ENCODE data around the gene CNTNAP4.

The CNTNAP4 gene

DNA sequence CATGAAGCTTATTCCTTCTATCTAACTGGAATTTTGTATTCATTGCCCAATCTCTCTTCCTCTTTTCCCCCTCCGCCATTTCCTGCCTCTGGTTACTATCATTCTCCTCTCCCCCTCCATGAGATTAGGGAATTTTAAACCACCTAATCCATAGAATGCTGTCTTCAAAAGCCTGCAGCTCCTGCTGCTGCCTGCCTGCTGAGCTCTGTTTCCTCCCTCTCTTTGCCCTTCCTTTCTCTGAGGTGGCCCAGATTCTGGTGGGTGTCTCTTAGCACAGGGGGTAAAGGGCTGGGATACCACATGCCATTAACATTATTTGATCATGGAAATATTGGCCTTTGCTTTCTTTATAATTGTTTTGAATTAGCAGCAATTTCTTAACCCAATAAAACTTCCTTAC is 241.6 kb downstream of the CNTNAP4 start:
- no peak for DNase-seq (ENCODE audit: insufficient read length, low spot score)
- no peak for FAIRE-seq
- no peak for TF ChIP-seq CTCF (IDR thresholded peaks at IDR 0.05; ENCODE audit: insufficient read depth, missing control alignments)

DNA sequence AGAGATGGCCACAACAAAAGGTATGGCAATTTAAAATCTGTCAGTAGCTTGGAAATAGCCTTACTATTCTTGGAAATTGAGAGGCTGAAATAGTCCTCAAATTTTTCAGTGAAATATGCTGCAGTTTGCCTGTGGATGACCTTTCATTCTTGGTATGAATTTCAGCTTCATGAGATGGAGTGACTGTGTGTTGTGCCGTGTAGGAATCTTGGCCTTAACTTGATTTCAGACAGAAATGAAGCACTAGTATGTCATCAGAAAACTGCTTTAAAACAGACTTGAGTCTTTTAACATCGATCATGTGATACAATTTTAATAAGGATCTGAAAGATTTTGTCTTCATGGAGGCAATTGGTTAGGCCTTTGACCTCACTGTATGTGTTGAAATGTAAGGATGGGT is 247.2 kb downstream of the CNTNAP4 start:
- no peak for TF ChIP-seq CTCF (IDR thresholded peaks at IDR 0.05; ENCODE audit: insufficient read depth, missing control alignments)
- DNase-seq (ENCODE audit: insufficient read length, low spot score) (no peak), FAIRE-seq (no peak)

DNA sequence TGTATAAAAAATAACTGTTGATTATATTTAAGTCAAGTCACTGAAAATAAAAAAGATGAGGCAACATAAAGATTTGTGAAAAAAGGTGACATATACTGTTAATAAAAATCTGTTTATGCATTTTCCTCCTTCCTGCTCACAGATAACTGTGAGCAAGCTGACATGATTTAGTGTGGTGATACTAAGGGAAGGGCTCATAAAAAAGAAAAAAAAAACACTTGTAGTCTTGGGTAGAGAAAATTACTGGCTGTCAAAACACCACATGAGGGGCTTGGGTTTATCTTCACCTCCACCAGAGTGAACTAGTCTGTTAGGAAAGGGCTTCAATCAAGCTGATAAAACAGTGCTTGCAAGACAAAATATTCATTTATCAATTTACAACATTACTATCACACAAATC is 247.6 kb downstream of the CNTNAP4 start:
- no peak for TF ChIP-seq CTCF (IDR thresholded peaks at IDR 0.05; ENCODE audit: insufficient read depth, missing control alignments)
- FAIRE-seq (no peak), DNase-seq (ENCODE audit: insufficient read length, low spot score) (no peak)

DNA sequence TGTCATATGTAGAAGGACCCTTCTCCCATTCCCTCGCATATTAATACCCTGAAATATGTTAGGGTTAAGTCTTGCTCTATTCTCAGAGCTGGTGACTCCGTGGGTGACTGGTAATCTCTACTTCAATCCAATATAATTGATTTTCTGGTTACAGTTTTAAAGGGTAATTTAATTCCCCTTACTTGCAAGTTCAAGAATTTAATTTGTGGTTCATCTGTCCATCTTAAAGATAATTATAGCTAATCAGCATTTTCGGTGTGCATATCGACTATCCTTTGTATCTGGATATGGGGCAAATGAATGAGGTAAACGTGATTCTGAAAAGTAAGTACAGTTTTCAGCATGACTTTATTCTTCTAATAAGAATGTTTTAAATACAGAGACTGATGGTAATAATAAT is 250.0 kb downstream of the CNTNAP4 start:
- no peak for FAIRE-seq
- TF ChIP-seq CTCF (IDR thresholded peaks at IDR 0.05; ENCODE audit: insufficient read depth, missing control alignments): no peak
- no peak for DNase-seq (ENCODE audit: insufficient read length, low spot score)

GRCh38 chr16:76529120-76529519 is 251.9 kb downstream of the CNTNAP4 start:
- TF ChIP-seq CTCF (IDR thresholded peaks at IDR 0.05; ENCODE audit: insufficient read depth, missing control alignments): no peak
- FAIRE-seq (no peak), DNase-seq (ENCODE audit: insufficient read length, low spot score) (no peak)

- DNase-seq (ENCODE audit: insufficient read length, low spot score) (no peak), FAIRE-seq (no peak)
- TF ChIP-seq CTCF (IDR thresholded peaks at IDR 0.05; ENCODE audit: insufficient read depth, missing control alignments): no peak
Observed at GRCh38 chr16:76531236-76531635, 254.0 kb downstream of the CNTNAP4 start.

DNA sequence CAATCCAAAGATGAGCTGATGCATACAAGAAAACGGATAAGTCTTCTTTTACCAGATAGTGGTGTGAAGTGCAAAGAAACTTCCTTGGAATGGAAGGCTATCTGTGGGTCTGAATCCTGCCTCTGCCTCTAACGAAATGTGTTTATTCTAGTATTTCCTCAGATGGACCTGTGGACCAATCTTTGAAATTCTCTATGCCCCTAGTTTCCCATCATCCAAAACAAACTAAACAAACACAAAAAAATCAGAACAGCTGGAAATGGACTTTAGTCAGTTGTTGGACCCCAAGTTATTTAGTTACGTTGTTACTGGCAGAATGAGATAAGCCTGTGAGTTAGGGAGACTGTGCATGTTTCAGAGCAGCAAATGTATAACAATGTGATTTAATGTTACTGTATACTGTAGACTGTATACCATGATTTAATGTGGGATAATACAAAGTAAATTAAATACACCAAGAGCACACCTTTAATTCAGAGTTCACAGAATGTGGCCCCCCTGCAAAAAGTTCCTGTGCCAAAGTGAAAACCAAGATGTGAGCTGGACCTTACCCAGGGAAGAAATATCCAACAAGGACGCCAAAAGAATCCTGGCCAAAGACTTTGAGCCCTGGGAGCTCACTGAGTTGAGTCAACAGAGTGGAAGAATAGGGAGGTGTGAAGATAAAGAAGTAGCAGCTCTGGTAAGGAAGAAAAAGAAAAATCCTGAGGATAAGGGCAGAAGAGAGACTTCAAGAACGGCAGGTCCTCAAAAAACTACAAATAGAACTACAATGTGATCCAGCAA is 255.2 kb downstream of the CNTNAP4 start:
- FAIRE-seq: no peak

More for the DNA sequence above, 255.2 kb downstream of the CNTNAP4 start:
- no peak for DNase-seq (ENCODE audit: insufficient read length, low spot score)
- TF ChIP-seq CTCF (IDR thresholded peaks at IDR 0.05; ENCODE audit: insufficient read depth, missing control alignments): no peak

Measured in D721Med (cell line).